ENCODE data around the gene RALGAPB.

Gene RALGAPB

DNA sequence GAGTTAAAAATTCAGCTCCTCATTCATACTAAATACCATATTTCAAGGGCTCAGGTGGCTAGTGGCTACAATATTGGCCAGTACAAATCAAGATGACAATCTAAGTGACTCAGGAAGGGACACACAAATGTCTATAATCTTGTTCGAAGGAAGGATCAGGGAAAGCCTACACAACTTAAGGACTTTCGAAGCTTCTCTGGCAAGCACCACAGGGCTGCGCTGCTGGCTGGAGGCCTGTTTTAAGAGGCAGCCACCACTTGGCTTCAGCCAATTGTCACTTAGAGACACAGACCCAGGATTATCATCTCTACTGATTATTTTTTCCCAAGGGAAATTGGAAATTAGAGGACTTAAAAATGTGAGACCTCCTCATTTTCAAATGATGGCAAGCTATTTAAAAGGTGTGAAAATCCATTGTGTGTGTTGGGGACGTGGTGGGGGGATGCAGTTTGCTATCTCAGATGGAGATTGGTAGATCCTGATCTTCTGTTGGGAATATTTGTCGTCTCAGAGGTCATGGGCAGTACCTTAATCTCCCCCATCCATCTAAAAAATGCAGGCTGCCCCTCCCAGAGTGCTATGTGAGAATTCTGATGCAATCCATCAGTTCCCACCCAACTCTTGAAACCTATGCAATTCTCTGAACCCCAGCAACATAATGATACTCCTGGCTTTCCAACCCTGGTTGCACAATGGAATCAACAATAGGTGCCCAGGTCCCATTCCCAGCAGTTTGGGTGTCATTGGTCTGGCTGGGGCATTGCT is 140.3 kb downstream of the RALGAPB start:
- DNase-seq (ENCODE audit: low read depth in 2 of 2): no peak

DNA sequence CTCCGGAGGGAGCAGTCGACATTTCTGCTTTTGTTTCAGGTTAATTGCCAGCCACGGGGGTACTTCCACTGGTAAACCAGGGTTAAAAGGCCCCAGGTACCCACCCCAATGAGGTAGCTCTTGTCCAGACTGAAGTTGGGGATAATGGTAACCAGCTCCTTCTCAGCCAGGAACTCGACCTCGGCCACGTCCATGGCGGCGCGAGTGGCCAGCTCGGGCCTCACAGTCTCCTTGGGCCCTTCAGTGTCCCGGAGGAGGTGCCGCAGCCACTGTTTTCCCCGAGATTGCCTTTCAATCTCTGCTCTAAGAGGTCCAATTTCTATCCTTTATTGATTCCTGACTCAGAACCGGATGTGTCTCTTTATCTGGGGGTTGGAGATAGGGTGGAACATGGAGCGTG is 142.6 kb downstream of the RALGAPB start:
- no peak for DNase-seq (ENCODE audit: low read depth in 2 of 2)

DNA sequence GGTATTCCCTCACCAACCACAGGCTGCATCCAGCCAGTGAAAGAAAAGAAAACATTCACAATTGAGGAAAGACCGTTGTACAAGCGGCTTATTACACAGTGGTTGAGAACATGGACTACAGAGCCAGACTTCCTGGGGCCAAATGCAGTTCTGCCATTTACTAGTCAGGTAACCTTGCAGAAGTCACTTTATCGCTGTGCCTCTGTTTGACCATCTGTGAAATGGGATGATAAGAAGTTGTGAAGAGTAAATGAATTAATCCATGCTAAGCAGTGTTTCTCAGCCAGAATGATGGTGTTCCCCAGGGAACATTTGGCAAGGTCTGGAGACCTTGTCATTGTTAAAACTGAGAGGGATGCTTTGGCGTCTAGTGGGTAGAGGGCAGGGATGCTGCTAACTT is 143.8 kb downstream of the RALGAPB start:
- DNase-seq (ENCODE audit: low read depth in 2 of 2): no peak

DNA sequence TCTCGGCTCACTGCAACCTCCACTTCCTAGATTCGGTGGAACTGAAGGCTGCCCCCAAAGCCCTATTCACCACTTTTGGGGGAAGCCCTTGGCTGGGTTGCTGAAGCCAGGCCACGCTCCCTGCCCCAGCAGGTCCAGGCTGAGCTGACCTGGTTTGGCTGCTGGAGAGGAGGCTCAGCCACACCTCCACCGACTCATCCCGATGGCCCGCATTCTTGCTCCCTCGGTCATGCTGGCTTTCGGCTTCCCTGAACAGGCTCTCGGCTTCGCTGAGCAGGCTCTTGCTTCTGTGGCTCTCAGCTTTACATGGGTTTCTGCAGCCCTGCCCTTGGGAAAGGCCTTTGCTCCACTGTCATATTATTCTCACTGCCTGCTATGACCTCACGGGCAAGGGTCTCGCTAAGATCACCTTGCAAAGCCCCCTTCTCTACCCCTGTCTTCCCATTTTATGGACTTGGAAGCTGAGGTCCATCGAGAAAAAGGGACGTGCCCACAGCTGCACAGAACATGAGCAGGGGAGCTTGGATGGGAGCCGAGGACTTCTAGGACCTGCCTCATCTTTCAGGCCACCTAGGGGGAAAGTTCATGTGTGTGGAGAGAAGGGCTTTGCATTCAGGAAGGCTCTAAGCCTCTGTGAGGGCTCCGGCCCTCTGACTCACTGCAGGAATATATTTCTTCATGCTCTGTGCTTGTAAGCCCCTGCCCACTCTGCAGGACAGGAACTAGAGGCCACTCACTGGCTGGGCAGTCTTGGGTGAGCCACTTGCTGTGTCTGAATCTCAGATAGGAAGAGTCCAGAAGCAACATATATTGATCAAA is 144.6 kb downstream of the RALGAPB start:
- no peak for DNase-seq (ENCODE audit: low read depth in 2 of 2)

DNA sequence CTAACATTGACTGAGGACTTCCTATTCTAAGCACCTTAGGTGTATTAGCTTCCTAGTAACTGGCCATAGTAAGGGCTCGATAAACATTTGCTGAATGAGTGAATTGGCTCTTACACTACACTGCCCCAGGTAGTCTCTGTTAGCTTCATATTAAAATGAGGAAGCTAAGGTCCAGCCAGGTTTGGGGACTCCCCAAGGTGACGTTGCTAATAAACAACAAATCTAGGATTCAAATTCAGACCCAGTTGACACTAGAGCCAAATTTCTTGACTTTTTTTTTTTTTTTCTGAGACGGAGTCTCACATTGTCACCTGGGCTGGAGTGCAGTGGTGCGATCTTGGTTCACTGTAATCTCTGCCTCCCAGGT is 145.2 kb downstream of the RALGAPB start:
- DNase-seq (ENCODE audit: low read depth in 2 of 2): no peak

DNA sequence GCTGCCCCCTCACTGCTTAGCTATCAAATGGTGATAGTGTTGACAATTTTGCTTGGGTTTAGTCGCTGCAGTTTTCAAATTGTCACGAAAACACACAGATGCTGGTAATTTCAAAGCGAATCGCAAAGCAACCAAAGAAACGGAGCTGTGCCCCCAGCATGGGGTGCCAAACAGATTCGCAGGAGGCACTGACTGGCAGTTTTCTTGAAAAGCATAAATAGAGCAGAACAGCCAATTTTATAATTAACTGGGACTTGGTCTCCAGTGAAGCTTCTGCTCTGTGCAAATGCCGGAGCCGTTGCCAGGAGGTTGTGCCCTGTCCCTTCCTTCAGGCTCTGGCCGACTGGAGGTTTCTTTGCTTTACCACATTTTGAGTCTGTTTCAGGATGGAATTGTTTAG is 147.8 kb downstream of the RALGAPB start:
- no peak for DNase-seq (ENCODE audit: low read depth in 2 of 2)

DNA sequence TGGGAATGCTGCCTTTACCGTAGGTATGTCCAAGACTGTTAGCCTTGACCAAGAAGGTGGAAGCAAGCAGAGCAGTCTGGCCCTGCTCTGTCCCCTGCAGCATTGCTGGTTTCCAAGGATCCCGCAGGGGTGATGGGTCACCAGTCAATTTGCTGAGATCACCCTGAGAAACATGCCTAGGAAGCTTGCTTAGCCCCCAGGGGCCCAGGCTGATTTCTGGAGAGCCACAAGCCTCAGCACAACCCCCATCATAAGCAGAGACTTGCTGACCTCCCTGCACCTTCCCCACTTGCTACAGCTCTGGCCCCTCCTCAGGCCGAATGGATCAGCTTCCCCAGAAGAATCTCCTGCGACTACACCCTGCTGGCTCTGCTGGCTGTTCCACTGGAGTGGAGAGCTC is 150.4 kb downstream of the RALGAPB start:
- no peak for DNase-seq (ENCODE audit: low read depth in 2 of 2)

DNA sequence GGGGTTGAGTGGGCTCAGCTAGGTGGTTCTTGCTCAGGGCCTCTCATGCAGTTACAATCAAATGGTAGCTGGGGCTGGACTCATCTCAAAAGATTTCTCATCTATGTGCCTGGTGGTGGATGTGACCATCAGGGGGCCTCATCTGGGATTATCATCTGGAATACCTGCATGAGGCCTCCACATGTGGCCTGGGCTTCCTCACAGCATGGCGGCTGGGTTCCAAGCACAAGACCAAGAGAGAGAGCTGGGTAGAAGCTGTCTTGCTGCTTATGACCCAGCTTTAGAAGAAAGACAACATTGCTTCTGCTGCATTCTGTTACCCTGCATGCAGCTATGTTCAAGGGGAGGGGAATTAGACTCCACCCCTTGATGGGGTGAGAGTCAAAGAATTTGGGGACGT is 151.4 kb downstream of the RALGAPB start:
- DNase-seq (ENCODE audit: low read depth in 2 of 2): no peak

DNA sequence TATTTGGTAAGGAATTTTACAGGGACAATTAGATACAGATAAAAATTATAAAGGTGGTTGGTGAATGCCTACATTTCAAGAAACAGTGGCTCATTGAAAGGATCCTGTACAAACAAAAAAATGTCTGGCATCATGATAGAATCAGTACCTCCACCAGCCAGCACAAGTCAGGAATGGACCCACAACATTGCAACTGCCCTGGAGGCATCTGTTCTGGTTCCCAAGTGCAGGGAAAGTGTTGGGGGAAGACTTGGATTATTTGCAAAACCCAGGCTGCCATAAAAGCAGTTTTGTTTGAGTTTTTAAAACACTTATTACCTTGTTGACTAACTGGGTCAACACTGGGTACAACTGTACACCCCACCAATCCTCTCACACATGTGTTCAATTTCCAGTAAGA is 153.3 kb downstream of the RALGAPB start:
- DNase-seq (ENCODE audit: low read depth in 2 of 2): no peak

DNA sequence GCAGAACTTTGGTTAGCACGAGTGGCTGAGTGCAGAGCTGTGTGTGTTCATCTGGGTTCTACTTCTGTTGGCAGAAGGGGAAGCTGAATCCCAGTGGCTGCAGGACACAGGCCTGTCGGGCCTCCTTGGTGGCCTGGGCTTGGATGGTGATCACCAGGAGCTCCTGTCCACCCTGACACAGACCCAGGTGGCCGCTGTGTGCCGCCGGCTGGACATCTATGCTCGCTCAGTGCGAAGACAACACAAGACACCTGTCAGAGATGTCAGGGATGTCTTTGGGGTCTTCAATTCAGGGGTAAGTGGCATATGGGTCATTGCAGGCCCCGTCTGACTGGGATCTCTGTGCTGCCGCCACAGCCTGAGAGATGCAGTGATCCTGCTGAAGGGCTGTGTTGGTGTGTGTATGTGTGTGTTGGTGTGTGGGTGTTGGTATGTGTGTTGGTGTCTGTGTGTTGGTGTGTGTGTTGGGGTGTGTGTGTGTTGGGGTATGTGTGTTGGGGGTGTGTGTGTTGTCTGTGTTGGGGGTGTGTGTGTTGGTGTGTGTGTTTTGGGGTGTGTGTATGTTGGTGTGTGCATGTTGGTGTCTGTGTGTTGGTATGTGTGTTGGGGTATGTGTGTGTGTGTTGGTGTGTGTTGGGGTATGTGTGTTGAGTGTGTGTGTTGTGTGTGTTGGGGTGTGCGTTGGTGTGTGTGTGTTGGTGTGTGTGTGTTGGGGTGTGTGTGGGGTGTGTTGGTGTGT is 154.4 kb downstream of the RALGAPB start:
- DNase-seq (ENCODE audit: low read depth in 2 of 2): no peak

Measured in fibroblast of skin of left biceps (primary cell).